ENCODE results near the gene ANO6.

The ANO6 gene

DNA sequence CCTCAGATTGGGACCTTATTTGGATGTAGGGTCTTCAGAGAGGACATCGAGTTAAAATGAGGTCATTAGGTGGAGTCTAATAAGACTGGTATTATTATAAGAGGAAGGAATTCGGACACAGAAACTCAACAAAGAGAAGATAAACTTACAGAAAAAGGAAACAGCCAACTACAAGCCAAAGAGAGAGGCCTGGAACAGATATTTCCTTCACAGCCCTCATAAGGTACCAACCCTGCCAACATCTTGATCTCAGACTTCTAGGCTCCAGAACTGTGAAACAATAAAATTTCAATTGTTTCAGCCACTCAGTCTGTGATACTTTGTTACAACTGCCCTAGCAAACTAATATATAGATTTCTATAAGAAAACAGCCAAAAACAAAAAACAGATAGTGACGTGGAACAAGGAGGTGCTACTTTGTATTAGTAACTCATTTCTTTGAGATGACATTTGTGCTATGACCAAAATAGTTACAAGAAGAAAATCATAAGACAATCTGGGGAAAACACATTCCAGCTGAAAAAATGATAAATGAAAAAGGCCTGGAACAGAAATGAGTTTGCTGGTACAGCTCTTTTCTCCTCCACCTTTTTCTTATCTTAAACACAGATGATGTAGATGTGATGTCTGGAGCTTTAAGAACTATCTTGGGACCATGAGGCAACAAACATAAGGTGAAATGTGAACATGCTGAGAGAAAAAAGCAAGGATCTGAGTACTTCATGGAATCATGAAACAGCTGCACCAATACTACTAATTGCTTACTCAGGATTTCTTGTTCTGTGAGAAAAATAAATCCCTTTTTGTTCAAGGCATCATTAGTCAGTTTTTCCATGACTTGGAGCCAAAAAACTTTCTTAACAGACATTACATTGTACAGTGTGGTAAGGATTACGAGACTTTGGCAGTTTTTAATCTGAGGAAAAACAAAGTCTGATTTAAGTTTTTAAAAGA lies 243.2 kb downstream of the ANO6 start:
- DNase-seq (ENCODE audit: low read depth): no peak

- no peak for DNase-seq (ENCODE audit: low read depth)
Observed at GRCh38 chr12:45462506-45462905, 246.6 kb downstream of the ANO6 start.

DNA sequence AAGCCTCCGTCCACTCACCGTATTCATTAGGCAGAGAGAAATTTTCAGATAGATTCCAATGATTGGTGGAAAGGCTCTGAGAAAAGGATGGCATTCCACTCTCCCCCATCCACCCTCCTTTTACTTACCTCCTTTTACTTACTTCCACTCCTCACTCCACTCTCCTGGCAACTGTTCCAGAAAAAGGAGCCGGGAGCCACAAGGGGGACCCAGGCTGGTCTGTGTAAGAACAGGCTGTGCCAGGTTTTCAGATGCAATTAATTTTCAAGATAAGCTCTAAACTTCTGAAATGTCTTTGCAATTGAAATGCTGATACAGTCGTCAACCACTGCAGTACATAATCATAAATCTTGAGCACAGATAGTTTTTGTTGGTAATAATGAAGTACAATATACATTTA lies 248.8 kb downstream of the ANO6 start:
- DNase-seq (ENCODE audit: low read depth): no peak

- DNase-seq (ENCODE audit: low read depth): no peak
Observed at GRCh38 chr12:45468751-45469615, 253.1 kb downstream of the ANO6 start.

DNA sequence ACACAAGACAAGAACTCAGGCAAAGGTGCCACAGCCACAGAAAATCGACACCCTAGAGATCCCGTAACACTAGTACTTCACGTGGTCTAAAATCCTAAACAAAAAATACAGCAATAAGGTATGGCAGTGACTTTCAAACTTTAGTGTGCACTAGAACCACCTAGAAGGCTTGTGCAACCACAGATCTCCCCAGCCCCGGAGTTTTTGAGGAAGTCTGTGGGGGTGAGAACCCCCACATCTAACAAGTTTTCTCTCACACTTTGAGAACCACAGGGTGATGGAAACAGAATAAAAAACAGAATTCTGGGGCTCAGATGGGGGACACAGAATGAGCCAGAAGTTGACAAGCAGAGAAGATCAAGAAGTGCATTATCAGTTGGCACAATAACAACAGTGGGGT lies 254.0 kb downstream of the ANO6 start:
- no peak for DNase-seq (ENCODE audit: low read depth)

GRCh38 chr12:45473636-45474035 lies 257.7 kb downstream of the ANO6 start:
- no peak for DNase-seq (ENCODE audit: low read depth)

DNA sequence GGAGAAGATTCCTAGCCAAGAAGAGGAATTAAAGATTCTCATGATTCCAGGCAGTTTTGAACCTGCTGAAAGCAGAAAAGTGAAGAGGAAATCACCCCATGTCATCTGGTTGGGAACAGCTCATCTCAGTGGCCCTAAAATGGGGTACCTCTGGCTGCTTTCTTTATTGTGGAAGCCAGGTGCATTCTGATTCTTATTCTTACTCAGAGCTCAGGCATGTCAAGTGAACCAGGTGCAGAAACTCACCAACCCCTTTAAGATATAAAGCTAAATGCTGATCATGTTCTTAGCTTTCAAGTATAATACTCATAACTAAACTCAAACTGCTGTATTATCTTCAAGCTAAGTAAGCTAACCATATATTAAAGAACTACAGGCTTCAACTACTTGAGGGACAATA lies 259.7 kb downstream of the ANO6 start:
- no peak for DNase-seq (ENCODE audit: low read depth)

GRCh38 chr12:45477526-45477925 lies 261.6 kb downstream of the ANO6 start:
- DNase-seq (ENCODE audit: low read depth): no peak

DNA sequence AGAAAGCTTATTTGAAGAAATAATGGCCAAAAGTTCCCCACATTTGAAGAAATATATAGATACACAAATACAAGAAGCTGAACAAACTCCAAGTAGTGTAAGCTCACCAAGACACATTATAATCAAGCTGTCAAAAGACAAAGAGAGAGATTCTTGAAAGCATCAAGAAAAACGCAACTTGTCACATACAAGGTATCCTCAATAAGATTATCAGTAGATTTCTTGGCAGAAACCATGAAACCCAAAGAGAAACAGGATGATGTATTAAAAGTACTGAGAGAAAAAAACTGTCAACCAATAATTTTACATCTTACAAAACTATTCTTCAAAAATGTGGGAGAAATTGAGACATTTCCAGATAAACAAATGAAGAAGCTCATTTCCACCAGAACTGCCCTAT lies 263.0 kb downstream of the ANO6 start:
- DNase-seq (ENCODE audit: low read depth): no peak

GRCh38 chr12:45481746-45482145 lies 265.9 kb downstream of the ANO6 start:
- no peak for DNase-seq (ENCODE audit: low read depth)

- DNase-seq (ENCODE audit: low read depth): no peak
Observed at GRCh38 chr12:45483571-45483970, 267.7 kb downstream of the ANO6 start.
